DND-41 (cell line): Measurements from ENCODE around the gene NTMT1.

Experiments
- EZH2 ChIP-seq: IDR thresholded peaks from 3 replicates; pipeline ENCODE4 v1.6.1; 2012; ENCODE audit warnings: borderline replicate concordance, low read depth, mild to moderate bottlenecking, moderate library complexity, low read length, inconsistent platforms; ENCODE audit not compliant: severe bottlenecking
- TF ChIP-seq, protein P1 (sequence below): IDR thresholded peaks from 2 replicates; pipeline ENCODE4 v1.5.1; 2012; ENCODE audit warnings: borderline replicate concordance, low read length, moderate library complexity, mild to moderate bottlenecking; ENCODE audit not compliant: poor library complexity, severe bottlenecking; ENCODE audit errors: extremely low read depth

GRCh38 chr9:129676975-129677374, 51.0 kb downstream of the NTMT1 start:
- TF ChIP-seq, protein P1, sequence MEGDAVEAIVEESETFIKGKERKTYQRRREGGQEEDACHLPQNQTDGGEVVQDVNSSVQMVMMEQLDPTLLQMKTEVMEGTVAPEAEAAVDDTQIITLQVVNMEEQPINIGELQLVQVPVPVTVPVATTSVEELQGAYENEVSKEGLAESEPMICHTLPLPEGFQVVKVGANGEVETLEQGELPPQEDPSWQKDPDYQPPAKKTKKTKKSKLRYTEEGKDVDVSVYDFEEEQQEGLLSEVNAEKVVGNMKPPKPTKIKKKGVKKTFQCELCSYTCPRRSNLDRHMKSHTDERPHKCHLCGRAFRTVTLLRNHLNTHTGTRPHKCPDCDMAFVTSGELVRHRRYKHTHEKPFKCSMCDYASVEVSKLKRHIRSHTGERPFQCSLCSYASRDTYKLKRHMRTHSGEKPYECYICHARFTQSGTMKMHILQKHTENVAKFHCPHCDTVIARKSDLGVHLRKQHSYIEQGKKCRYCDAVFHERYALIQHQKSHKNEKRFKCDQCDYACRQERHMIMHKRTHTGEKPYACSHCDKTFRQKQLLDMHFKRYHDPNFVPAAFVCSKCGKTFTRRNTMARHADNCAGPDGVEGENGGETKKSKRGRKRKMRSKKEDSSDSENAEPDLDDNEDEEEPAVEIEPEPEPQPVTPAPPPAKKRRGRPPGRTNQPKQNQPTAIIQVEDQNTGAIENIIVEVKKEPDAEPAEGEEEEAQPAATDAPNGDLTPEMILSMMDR, result no peak
- TF ChIP-seq EZH2, result no peak
